SK-N-SH (cell line): Measurements from ENCODE around the gene FAM151A. TPM values are rescaled to one million over a fixed set of nuclear protein-coding genes. Genes with fewer than 3 reads are reported as not detected.

Source experiments
- CTCF ChIA-PET: fragments of 300-600, 350-600 bp; formaldehyde crosslinking; extraction: SDS; loops from one replicate; lab custom pipeline; 2021; lab: Yijun Ruan, JAX
- POLR2A ChIA-PET: fragments of 350-600 bp; sonication (Branson Sonifier 250); formaldehyde crosslinking; extraction: SDS; loops from one replicate; lab custom pipeline; 2020; ENCODE audit warnings: antibody characterized with exemption, inconsistent platforms; lab: Yijun Ruan, JAX
- DNase-seq: peaks from one replicate; pipeline ENCODE4 v3.0.0; 2012
- H2AFZ ChIP-seq: fragments of 200-600 bp; sonication (generic); 2 replicates; pipeline ENCODE4 v1.8.1; 2016; ENCODE audit warnings: antibody characterized with exemption, mild to moderate bottlenecking, low read depth
- H3F3A ChIP-seq: fragments of 200-600 bp; sonication (generic); replicated peaks from 2 replicates; pipeline ENCODE3; 2016; ENCODE audit warnings: antibody characterized with exemption, mild to moderate bottlenecking; ENCODE audit not compliant: insufficient read depth
- H3K27ac ChIP-seq, 2 experiments: fragments of 200-500 bp in 1 of 2; fragments of 200-600 bp in 1 of 2; sonication (Bioruptor generic) in 1 of 2; sonication (generic), shearing (Covaris generic) in 1 of 2; 2 replicates each; pipeline versions ENCODE4 v1.5.1 to v1.6.1; 2014 to 2016; ENCODE audit warnings: low read depth in 2 of 2, inconsistent platforms in 1 of 2, low read length in 1 of 2, mild to moderate bottlenecking in 1 of 2, mixed read lengths in 1 of 2
- H3K27me3 ChIP-seq: fragments of 200-600 bp; sonication (generic), shearing (Covaris generic); 2 replicates; pipeline ENCODE4 v1.6.1; 2016; ENCODE audit warnings: mixed run types; ENCODE audit not compliant: insufficient read depth
- H3K36me3 ChIP-seq, 2 experiments: fragments of 200-500 bp in 1 of 2; fragments of 200-600 bp in 1 of 2; sonication (Bioruptor generic) in 1 of 2; sonication (generic) in 1 of 2; replicated peaks in 1 of 2; 2 replicates each; pipeline versions ENCODE3 to v1.5.1; 2014 to 2016; ENCODE audit warnings: low read length in 1 of 2, mild to moderate bottlenecking in 1 of 2; ENCODE audit not compliant: insufficient read depth in 2 of 2, control insufficient read depth in 1 of 2
- H3K4me1 ChIP-seq, 2 experiments: fragments of 200-500 bp in 1 of 2; fragments of 200-600 bp in 1 of 2; sonication (Bioruptor generic) in 1 of 2; sonication (generic), shearing (Covaris generic) in 1 of 2; 2 replicates each; pipeline versions ENCODE4 v1.5.1 to v1.6.1; 2014 to 2016; ENCODE audit warnings: low read depth in 1 of 2, low read length in 1 of 2, mixed run types in 1 of 2; ENCODE audit not compliant: insufficient read depth in 2 of 2, control insufficient read depth in 1 of 2
- H3K4me2 ChIP-seq: fragments of 200-600 bp; sonication (generic), shearing (Covaris generic); 2 replicates; pipeline ENCODE4 v1.6.1; 2017; ENCODE audit warnings: mixed run types
- H3K4me3 ChIP-seq, 2 experiments: fragments of 200-500 bp in 1 of 2; fragments of 200-600 bp in 1 of 2; sonication (Bioruptor generic) in 1 of 2; sonication (generic), shearing (Covaris generic) in 1 of 2; 2 replicates each; pipeline versions ENCODE4 v1.5.1 to v1.8.1; 2014 to 2016; ENCODE audit warnings: low read depth in 2 of 2, inconsistent platforms in 1 of 2, low read length in 1 of 2, mild to moderate bottlenecking in 1 of 2, mixed read lengths in 1 of 2, moderate library complexity in 1 of 2
- H3K79me2 ChIP-seq: fragments of 200-600 bp; sonication (generic); 2 replicates; pipeline ENCODE4 v1.8.1; 2017; ENCODE audit warnings: mild to moderate bottlenecking; ENCODE audit not compliant: insufficient read depth
- H3K9ac ChIP-seq: fragments of 200-600 bp; sonication (generic); 2 replicates; pipeline ENCODE4 v1.6.1; 2017; ENCODE audit warnings: mixed run types
- H3K9me2 ChIP-seq: fragments of 200-600 bp; sonication (generic); 2 replicates; pipeline ENCODE4 v1.6.1; 2017; ENCODE audit warnings: mixed run types
- H3K9me3 ChIP-seq: fragments of 200-600 bp; sonication (generic); 2 replicates; pipeline ENCODE4 v1.6.1; 2017; ENCODE audit warnings: mixed run types, mild to moderate bottlenecking, moderate library complexity
- H4K20me1 ChIP-seq: fragments of 200-600 bp; sonication (generic); 2 replicates; pipeline ENCODE4 v1.6.1; 2017; ENCODE audit warnings: mild to moderate bottlenecking, mixed run types; ENCODE audit not compliant: insufficient read depth
- CHD2 ChIP-seq: fragments of 150-350 bp; IDR thresholded peaks from 2 replicates; pipeline ENCODE4 v1.6.1; 2018; ENCODE audit warnings: low read length; ENCODE audit not compliant: partially characterized antibody
- ELF1 ChIP-seq: IDR thresholded peaks from 2 replicates; pipeline ENCODE4 v1.4.0; 2012
- EZH2phosphoT487 ChIP-seq: fragments of 200-600 bp; sonication (generic); IDR thresholded peaks from 2 replicates; pipeline ENCODE4 v1.6.1; 2017; ENCODE audit warnings: low read depth, mixed run types, mild to moderate bottlenecking, antibody characterized with exemption, moderate library complexity, borderline replicate concordance
- FOSL2 ChIP-seq: IDR thresholded peaks from 2 replicates; pipeline ENCODE4 v1.4.0; 2012; ENCODE audit warnings: low read depth, mild to moderate bottlenecking, moderate library complexity, borderline replicate concordance
- FOXM1 ChIP-seq: IDR thresholded peaks from 2 replicates; pipeline ENCODE4 v1.4.0; 2012; ENCODE audit warnings: low read depth, mild to moderate bottlenecking
- RAD21 ChIP-seq: IDR thresholded peaks from 2 replicates; pipeline ENCODE4 v1.6.1; 2012; ENCODE audit warnings: mild to moderate bottlenecking, low read length
- SMC3 ChIP-seq: IDR thresholded peaks from 2 replicates; pipeline ENCODE4 v1.6.1; 2012; ENCODE audit warnings: low read depth, low read length, improper control_type of control experiment
- TCF12 ChIP-seq: IDR thresholded peaks from 2 replicates; pipeline ENCODE4 v1.4.0; 2012
- TEAD4 ChIP-seq: IDR thresholded peaks from 2 replicates; pipeline ENCODE4 v1.4.0; 2012; ENCODE audit warnings: mild to moderate bottlenecking, borderline replicate concordance; ENCODE audit not compliant: insufficient read depth
- WGBS: methylation state at CpG from one replicate; pipeline ENCODE4 v1.1.6; 2017; ENCODE audit warnings: low lambda C conversion rate; 5-methylcytosine and 5-hydroxymethylcytosine counted together
- polyA plus RNA-seq, 3 experiments: library from polyadenylated mRNA; depleted of rRNA; stranded (reverse); fragments of >200 nt; gene quantifications; 2 replicates each; pipeline ENCODE4 v1.2.3, GENCODE V29; 2012
- TF ChIP-seq, protein P1 (sequence below): fragments of 200-600 bp; sonication (generic); IDR thresholded peaks from 2 replicates; pipeline ENCODE4 v1.6.1; 2017; ENCODE audit warnings: antibody characterized with exemption, mild to moderate bottlenecking, moderate library complexity
- TF ChIP-seq, protein P2 (sequence below): IDR thresholded peaks from 2 replicates; pipeline ENCODE4 v1.4.0; 2012; ENCODE audit warnings: low read depth, borderline replicate concordance
- TF ChIP-seq, protein P3 (sequence below): IDR thresholded peaks from 2 replicates; pipeline ENCODE4 v1.6.1; 2012; ENCODE audit warnings: mild to moderate bottlenecking, low read depth, low read length, moderate library complexity

FAM151A gene
- polyA plus RNA-seq, 1 of the 3 experiments (the other 2 are of a cell fraction): not detected

DNA sequence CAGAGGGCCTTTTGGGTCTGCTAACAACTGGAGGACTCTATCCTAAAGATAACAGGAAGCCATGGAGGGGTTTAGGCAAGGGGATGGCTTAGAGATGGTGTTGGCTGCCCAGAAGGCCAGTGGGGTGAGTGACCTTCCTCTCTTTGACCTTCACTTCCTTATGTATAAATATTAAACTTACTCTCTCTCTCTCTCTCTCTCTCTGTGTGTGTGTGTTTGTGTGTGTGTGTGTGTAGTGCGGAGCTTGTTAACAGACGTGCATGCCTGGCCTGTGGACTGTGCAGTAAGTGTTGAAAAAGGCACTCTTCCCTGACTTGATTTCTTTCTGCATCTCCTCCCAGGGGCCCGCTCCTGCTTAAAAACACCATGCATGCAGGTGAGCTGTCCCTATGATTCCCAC lies 28.3 kb upstream of the FAM151A start:
- Histone ChIP-seq H3K9me3 (no peaks in the 10 kb centered on the region), H3F3A (no peaks in the 10 kb centered on the region)
- POLR2A ChIA-PET: no interaction called here

More for the DNA sequence above, 28.3 kb upstream of the FAM151A start:
- Histone ChIP-seq H4K20me1 (no peaks in the 10 kb centered on the region), H3K4me1 (no peaks in the 10 kb centered on the region), H3K27me3 (no peaks in the 10 kb centered on the region), H3K27ac (no peak overlapping the region), H2AFZ (no peak overlapping the region), H3K4me2 (no peak overlapping the region), H3K9ac (no peak overlapping the region), H3K79me2 (no peaks in the 10 kb centered on the region), H3K36me3 (no peaks in the 10 kb centered on the region), H3K9me2 (no peaks in the 10 kb centered on the region), H3K4me3 (no peak overlapping the region)
- 82% methylated on average over 3 of the region's 3 CpGs for WGBS
- TF ChIP-seq RAD21 (no peak), SMC3 (no peak), TEAD4 (no peak), ELF1 (no peak), FOXM1 (no peak), CHD2 (no peak), FOSL2 (no peak), TCF12 (no peak), EZH2phosphoT487 (no peak)
- TF ChIP-seq, protein P1, sequence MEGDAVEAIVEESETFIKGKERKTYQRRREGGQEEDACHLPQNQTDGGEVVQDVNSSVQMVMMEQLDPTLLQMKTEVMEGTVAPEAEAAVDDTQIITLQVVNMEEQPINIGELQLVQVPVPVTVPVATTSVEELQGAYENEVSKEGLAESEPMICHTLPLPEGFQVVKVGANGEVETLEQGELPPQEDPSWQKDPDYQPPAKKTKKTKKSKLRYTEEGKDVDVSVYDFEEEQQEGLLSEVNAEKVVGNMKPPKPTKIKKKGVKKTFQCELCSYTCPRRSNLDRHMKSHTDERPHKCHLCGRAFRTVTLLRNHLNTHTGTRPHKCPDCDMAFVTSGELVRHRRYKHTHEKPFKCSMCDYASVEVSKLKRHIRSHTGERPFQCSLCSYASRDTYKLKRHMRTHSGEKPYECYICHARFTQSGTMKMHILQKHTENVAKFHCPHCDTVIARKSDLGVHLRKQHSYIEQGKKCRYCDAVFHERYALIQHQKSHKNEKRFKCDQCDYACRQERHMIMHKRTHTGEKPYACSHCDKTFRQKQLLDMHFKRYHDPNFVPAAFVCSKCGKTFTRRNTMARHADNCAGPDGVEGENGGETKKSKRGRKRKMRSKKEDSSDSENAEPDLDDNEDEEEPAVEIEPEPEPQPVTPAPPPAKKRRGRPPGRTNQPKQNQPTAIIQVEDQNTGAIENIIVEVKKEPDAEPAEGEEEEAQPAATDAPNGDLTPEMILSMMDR: no peak
- TF ChIP-seq, protein P2, sequence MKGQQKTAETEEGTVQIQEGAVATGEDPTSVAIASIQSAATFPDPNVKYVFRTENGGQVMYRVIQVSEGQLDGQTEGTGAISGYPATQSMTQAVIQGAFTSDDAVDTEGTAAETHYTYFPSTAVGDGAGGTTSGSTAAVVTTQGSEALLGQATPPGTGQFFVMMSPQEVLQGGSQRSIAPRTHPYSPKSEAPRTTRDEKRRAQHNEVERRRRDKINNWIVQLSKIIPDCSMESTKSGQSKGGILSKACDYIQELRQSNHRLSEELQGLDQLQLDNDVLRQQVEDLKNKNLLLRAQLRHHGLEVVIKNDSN: no peak
- TF ChIP-seq, protein P3, sequence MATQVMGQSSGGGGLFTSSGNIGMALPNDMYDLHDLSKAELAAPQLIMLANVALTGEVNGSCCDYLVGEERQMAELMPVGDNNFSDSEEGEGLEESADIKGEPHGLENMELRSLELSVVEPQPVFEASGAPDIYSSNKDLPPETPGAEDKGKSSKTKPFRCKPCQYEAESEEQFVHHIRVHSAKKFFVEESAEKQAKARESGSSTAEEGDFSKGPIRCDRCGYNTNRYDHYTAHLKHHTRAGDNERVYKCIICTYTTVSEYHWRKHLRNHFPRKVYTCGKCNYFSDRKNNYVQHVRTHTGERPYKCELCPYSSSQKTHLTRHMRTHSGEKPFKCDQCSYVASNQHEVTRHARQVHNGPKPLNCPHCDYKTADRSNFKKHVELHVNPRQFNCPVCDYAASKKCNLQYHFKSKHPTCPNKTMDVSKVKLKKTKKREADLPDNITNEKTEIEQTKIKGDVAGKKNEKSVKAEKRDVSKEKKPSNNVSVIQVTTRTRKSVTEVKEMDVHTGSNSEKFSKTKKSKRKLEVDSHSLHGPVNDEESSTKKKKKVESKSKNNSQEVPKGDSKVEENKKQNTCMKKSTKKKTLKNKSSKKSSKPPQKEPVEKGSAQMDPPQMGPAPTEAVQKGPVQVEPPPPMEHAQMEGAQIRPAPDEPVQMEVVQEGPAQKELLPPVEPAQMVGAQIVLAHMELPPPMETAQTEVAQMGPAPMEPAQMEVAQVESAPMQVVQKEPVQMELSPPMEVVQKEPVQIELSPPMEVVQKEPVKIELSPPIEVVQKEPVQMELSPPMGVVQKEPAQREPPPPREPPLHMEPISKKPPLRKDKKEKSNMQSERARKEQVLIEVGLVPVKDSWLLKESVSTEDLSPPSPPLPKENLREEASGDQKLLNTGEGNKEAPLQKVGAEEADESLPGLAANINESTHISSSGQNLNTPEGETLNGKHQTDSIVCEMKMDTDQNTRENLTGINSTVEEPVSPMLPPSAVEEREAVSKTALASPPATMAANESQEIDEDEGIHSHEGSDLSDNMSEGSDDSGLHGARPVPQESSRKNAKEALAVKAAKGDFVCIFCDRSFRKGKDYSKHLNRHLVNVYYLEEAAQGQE: no peak
- DNase-seq: no peak
- CTCF ChIA-PET: interaction anchor here (2.5 kb wide), 1 partner anchor 103 kb away, joined by 6 read pairs; the partner anchor contains the start of gene ACOT11
